NCI-H2171 (cell line): ENCODE results near the gene SNF8.
A peak's percentile ranks its signal among the peaks of the same experiment; 100 is the strongest.

Experiments
- DNase-seq: peaks from one replicate; lab custom pipeline; 2025; lab: John Stamatoyannopoulos, UW

SNF8 gene

DNA sequence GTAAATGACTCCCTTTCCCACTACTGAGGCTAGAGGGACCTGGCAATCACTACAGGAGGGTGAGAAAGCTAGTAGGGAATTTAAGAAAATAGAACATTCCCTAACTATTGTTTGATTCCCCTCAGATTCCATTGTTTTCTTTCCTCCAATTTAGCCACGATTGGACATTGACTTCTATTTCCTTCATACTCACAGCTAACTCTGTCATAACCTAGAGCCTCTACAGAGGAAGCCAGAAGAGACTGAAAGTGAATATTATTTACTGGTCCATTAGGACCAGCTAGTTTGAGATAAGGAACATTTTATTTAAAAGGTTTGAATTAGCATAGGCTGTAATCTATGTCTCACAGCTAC lies 14.9 kb downstream of the SNF8 start:
- DNase-seq = no peak

DNA sequence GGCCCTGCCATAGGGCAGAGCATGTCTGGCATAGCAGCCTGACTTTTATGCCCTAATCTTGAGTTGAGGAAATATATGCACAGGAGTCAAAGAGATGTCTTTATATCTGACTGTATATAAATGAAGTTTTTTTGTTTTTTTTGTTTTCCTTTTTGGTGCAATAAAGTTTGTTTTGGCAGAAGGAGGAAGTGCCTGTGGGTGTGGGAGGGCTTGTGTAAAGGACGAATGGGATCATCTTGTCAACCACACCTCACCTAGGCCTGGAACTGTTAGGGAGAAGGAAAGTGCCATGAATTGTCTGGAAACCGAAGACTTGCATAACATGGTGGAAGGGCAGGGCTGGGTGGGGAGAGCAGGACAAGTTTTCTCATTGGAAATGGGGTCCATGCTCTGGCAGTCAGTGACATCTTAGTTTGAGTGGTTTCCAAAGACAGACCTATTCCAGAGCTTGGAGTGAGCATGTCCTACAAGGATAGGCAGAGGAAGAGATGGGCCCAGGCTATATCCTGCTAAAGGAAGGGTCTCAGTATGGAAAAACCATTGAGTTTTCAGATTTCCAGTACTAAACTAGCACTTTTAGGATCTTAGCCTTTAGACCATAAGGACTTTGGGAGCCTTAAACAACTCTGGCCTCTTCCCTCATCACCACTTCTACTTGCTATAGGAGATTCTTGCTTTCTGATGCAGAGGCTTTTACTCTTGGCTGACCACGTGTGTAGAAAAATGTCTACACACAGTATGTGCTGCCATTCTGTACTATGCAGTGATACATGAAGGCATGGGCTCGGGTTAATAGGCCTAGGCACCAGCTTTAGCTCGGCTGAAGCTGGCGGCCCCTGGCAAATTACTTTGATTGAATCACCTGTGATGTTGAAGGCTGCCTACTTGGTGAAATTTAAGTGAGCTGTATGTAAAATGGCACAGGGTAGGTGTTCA lies 15.5 kb downstream of the SNF8 start:
- DNase-seq = no peak

DNA sequence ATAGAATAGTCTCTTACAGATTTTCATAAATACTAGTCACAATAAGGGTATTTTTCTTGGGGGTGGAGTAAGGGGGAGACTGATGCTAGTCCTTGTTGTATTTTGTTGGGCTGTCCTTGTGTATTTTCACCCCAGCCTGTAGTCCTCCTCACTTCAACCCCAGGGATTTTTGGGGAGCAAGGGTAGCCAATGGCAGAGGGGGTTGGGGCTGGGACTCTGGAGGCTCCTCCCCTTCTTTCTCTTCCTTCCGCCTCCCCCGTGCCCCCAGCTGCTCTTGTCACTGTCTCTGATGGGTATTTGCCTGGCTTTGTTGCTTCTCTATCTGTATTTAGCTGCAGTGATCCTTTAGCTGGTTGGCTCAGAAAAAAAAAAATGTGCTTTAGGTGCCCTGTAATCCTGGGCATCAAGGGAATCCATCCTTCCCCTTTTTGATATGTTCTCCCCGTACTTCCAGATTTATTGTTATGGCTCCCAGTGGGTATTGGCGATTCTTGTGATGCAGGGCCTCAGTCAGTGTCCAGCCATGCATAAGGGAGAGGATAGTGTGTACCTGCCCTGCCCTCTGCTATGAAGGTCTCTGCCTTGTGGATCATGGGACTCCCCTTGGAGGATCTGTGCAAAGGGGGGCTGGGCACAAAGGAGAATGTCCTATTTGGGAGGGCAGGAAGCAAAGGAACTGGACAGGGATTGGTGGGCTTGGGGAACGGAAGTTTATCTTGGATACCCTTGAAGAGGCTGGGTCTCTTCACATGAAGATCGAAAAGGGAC lies 16.5 kb downstream of the SNF8 start:
- DNase-seq = no peak

DNA sequence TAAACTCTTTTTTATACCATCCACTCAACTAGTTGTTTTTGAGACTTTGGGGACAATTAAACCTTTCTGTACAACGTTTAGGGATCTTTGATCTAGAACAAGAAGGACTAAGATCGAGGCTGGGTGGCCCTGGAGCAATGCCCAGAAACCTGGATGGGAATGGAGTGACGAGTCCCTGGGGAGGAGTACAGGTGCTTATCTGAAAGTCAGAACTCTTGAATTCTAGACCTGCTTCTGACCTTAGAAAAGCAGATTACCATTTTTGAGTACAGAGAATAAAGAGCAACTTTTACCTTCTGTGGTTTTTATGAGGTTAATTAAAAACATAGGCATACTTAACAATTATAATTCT lies 18.7 kb downstream of the SNF8 start:
- DNase-seq = peak; percentile 69

DNA sequence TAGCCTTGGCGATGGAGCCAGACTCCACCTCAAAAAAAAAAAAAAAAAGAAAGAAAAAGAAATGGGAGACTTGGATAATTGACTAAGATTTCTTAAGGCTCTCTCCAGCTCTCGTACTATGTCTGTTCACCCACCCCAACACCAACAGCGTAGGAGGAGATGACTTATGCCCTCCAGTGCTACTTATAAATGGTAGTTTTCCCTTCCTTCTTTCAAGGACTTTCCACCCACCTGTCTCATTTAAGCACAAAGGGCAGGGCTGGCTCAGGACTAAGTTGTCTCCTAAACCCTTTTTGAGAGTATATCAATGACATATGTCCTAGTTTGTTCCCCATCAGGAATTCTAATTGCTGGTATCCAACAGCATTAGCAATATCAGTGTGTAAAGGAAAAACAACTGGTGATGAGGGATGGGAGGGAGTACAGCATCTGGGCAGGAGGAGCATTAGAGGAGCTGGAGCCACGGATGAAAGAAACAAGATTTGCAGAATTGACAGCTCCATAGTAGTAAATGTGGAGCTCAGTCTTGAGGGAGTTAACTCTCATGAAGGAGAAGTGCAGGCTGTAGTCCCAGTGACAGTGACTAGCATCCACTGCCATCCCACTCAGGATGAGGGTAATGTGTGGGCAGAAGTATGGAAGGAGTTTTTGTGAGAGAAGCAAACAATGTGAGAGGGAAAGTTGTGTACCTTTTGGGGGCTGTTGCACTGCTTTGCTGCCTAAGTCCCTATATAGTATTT lies 19.2 kb downstream of the SNF8 start:
- DNase-seq = peak; percentile 16

DNA sequence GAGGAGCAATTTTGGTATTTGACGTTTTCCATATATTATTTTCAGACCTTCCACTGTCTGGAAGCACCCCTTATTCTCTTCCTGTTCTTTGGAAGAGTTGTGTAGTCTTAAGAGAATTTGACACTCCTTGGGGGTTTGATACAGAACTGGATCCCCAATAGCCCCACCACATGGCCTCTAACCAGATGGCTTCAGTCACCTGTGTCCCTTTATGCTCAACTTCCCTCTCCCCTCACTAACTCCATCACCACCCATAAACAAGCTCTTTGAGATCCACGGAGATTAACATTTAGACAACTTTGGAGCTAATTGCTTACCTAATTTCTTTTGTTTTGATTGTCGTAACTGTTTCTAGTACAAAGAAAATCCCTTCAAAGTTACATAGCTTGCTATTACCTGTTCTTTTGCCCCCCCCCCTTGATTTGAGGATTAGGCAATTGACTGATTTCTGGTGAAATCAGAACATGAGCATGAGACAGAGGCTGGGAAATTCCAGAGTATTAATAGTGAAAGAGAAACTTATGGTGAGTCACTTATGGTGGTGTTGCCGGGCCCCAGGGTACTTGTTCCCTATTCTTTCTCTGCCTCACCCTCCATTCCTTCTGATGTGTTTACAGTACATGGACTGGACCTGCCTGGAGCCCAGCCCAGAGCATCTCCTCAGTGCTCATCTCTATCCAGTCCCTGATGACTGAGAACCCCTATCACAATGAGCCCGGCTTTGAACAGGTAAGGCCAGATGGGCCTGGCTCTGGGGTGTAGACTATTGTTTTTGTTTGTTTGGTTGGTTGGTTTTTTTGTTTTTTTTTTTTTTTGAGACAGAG lies 29.0 kb downstream of the SNF8 start:
- no peak for DNase-seq

DNA sequence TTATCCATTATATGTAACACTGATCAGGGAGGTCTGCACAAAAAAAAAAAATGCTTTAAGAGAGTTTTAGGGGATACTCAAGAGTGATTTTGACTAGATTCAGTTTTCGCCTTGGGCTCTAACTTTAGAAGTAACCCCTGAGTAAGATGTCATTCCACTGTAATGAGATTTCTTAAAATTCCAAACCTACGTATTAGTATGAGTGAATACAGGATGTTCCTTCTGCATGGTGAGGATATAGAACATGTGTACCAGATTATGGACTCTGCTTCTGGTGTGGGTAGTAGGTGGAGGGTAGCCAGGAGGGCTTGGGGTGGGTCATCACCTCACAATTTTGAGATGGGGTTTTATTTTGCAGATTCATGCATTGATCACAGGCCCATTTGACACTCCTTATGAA lies 32.2 kb downstream of the SNF8 start:
- DNase-seq = no peak

DNA sequence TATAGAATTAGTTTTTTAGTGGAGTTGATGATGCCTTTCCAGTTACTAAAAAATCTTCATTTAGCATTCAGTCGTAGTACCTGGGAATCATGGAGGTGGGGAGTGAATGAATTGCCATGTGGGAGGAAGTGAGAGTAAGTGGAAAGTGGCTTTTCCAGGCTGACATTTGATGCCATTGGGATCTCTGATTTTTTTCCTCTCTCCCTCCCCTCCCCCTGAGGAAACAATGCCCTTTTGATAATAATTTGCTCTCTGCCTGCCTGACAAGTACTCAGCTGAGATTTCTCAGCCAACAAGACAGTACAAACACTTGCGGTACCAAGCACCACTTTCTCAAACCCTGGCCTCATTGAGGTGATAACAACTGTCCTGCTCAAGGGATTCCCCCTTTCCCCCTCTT lies 34.3 kb downstream of the SNF8 start:
- DNase-seq = no peak

DNA sequence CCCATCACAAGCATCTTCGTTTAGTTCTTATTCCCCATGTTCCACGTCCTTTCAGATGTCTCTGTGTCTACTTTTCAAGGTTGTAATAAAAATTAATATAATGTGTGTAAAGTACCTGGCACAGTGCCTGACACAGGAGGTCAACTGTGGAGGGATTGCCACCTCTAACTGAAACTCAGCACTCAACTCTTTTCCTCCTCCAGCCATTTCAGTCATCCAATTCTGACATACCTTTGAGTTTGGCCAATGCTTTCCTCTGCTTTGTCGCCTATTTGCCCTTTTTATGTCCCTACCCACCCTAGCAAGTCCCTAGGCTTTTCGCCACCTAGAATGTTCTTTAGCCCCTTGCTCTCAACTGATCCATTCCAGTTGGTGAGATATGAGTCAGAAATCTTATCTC lies 34.9 kb downstream of the SNF8 start:
- no peak for DNase-seq

DNA sequence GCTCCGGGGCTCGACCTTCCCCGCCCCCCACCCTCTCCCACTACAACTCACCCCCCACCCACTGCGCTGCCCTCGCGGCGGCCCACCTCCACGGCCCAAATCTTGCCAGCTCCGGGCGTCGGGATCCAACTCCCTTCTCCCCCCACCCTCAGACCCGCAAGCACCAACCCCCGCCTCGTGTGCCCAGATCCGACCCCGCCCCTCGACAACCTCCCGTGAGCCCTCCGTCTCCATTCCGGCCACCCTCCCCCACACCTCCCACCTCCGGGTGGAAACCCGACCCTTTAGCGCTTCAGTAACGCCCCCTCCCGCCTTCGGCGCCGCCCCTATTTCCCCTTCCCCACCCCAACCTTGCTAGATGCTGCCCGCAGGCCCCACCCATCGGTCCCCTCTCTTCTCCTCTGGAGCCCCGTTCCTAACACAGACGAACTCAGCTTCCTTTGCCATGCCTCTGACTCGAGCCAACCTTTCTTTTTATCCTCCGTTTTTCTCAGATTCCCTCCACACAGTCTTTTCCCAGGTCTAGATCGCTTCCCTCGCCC lies 35.7 kb downstream of the SNF8 start:
- DNase-seq = peak; percentile 92

DNA sequence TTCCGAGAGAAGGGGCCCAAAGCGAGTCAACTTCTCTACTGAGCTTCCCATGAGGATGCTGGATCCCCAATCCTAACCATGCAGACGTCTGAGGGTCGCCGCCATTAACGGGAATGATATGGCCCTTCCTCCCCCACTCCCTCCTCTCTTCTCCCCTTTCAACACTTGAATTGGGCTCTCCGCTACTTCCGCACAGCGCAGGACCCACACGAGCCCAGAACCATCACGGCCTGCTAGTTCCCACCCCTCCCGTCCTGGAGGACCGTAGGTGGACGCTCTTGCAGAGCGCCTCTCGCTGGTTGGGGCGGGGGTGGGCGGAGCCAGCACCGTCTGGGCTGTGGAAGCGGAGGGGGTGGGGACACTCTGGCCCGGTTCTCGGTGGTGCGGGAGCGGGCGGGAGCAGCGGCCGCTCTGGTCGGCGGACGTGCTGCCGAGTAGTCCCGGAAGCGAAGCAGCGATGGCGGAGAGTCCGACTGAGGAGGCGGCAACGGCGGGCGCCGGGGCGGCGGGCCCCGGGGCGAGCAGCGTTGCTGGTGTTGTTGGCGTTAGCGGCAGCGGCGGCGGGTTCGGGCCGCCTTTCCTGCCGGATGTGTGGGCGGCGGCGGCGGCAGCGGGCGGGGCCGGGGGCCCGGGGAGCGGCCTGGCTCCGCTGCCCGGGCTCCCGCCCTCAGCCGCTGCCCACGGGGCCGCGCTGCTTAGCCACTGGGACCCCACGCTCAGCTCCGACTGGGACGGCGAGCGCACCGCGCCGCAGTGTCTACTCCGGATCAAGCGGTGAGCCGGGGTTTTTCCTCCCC lies 36.4 kb downstream of the SNF8 start, which contains the start of gene UBE2Z:
Gene UBE2Z, plus strand, starts transcription at position 361 of the 797 bp plus-strand sequence. Its CDS starts 97 bp downstream, at position 458.
- peak; percentile 87 for DNase-seq

DNA sequence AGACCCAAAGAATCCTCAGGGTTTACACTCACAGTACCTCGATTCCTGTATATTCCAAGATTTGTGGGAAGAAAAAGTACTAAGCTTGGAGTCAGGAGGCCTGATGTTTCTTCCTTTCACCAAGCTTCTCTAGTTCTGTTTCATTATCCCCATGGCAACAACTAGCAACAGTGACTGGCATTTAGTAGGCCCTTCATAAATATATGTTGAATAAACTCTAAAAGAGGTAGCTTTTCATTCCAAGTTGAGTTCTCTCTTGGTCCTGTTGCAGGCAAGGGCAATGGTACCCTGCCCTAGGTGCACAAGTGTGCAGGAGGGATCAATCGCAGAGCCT lies 37.0 kb downstream of the SNF8 start:
- no peak for DNase-seq

DNA sequence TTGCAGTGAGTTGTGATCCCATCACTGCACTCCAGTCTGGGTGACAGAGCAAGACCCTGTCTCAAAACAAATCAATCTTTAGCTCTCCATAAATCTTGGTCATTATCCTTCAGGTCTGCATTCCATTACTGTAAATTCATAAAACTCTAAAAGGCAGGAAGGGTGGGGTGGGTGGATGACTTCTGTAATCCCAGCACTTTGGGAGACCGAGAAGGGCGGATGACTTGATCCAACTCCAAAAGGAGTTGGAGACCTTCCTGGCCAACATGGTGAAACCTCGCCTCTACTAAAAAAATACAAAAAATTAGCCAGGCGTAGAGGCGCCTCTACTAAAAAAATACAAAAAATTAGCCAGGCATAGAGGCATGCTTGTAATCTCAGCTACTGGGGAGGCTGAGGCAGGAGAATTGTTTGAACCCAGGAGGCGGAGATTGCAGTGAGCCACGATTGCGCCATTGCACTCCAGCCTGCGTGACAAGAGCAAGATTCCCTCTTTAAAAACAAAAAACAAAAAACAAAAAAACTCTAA lies 38.6 kb downstream of the SNF8 start:
- DNase-seq = no peak

DNA sequence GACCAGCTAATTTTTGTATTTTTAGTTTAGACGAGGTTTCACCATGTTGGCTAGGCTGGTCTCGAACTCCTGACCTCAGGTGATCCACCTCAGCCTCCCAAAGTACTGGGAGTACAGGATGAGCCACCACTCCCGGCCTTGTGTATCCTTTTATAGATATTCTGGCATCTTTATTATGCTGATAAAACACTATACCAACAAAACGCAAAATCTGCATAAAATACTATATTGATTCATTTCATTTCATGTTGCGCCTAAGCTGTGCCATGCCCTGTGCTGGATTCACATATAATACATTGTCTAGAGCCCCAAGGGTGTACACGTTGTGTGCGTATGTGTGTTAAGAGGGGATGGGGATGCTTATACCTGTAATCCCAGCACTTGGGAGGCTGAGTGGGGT lies 40.2 kb downstream of the SNF8 start:
- DNase-seq = no peak

DNA sequence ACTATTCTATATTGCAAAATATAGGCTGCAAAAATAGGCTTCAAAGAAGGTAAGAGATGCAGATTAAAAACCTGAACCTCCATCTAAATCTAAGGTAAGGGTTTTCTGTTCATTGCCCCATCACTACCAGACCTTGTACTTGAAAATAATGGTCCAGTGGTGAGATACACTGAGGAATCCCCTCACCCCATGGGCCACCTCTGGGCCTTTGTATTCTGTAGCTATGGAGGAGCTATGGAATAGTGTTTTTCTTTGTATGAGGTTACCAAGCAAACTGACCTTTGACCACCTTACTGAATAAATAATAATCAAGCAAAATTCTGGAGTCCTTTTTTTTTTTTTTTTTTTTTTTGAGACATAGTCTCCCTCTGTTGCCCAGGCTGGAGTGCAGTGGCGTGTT lies 41.2 kb downstream of the SNF8 start:
- no peak for DNase-seq

DNA sequence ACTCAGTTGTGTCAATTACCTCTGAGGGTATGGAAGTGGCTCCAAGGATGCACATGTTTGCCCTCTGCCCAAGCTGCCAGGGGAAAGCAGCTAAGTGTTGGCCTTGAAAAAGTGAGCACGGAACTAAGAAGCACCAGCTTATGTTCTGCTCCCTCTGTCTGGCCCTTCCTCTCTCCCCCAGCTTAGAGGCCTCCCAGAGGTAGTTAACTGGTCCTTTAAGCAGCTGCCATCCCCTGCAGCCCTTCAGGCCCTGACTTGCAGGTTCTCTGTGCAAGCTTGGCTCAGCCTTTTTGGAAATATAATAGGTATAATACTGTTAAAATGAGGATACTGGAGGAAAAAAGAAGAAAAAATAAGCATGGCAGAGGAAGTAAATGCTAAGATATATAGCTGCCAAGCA lies 43.4 kb downstream of the SNF8 start:
- DNase-seq = no peak

DNA sequence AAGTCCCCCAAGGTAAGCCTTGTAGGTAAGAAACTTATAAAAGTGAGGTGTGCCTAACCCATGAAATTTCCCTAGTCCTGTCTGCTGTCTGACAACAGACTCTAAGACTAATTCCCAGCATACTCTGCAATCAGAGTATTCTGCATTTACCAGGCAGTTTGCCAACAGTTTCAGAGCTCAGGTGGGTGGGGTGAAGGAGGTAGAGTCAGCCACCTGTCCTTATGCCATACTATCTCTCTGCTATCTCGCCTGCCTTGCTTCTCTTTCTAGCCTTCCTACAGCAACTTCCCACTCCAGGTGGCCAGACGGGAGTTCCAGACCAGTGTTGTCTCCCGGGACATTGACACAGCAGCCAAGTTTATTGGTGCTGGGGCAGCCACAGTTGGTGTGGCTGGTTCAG lies 49.8 kb downstream of the SNF8 start:
- DNase-seq = peak; percentile 91

DNA sequence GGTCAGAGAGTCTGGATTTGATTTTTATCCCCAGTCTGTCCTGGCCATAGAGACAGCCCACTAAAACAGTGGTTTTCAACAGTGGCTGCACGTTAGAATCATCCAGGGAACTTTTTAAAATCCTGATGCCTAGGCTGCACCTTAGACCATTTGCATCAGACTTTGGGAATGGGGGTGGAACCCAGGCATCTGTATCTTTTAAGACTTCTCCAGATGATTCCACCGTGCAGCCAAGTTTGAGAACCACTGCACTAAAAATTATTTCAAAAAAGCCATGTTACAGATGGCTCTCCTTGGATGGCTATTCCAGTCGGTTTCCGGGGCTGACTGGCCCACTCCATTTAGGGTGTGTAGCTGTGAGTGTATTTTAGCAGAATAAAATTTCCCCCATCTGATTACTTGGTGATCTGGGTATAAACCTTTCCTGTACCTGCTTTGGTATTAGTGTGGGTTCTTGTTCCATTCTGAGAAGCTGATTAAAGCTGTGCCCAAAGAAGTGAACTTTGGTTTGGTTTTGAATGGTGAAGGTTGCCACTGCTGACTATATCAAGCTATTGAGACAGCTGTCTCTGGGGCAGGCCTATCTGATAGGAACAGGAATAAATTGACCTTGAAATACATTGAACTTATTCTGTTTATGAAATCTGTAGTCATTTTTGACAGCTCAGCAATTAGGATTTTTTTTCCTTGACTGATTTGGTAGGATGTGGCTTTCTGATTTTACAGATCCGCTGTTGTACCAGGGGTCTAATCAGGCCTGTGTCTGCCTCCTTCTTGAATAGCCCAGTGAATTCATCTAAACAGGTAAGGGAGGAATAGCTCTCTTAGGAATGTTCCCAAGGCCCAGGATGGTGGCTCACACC lies 50.8 kb downstream of the SNF8 start:
- no peak for DNase-seq

DNA sequence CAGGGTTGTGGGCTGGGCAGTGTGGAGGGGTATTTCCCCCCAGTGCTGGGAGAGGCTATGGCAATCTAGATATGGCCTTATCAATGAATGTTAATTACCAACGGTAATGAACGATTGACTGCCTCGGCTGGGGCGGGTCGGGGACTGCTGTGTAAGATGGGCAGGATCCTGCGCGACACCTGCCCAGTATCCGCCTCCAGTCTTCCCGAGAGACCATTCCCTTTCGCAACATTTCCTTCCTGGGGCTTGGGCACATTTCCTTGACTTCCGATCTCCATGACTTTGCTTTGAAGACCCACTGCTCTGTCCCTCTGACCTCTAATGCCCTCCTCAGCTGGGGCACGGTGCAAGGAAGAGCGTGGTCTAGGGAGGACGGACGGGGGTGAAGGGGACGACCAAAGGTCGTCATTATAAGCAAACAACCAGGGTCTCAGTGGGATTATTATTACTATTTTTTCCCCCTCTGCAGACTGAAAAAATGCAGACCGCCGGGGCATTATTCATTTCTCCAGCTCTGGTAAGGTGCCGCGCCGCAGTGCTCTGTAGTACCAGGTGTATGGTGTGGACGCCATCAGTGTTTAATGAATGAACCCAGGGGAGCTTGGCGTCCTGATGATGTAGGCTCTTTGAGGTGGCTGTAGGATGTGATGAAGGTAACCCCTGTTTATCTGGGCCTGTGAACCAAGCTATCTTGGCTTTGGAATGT lies 51.5 kb downstream of the SNF8 start:
- DNase-seq = no peak
